GM21447 (cell line): ENCODE measurements around the gene YEATS4.

Experiments used
- ATAC-seq: cut with Tn5 transposase; IDR thresholded peaks from one replicate; pipeline ENCODE4 v1.9.1; 2021; ENCODE audit not compliant: unreplicated experiment

The YEATS4 gene

DNA sequence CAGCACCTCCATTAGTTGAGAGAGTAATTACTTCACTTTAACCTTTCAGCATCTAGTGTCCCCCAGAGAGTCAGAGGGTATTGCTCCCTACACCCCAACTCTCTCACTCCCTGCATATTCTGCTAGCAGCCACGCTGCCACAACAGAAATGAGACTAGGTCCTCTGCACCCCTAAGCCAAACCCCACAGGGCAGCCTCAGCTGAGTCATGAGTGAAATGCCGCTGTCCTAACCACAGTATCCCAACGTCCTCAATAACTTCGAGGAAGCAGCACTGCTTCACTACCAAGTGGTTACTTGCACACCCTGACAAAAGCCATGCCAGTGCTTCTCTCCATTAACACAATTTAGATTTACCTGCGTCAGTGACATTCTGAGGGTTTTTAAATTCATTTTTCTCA lies 18.2 kb upstream of the YEATS4 start:
- ATAC-seq, result no peak

DNA sequence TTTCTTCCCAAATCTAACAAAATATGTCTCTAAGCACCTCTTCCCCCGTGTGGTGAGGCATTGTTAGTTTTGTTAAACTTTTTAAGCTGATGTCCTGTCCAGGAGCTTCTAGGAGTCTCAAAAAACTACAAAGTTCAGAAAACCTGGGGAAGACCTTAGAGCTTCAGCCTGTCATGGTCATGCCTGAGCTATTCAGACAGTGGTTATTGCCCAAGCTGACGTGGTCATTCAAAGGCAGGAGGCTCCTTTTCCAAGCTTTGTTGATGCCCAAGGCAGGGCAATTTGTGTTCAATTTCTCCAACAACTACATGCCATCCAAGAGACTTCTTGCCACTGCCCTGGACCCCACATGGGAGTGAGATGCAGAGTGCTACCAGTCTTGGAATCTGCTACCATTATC lies 17.1 kb upstream of the YEATS4 start:
- no peak for ATAC-seq

DNA sequence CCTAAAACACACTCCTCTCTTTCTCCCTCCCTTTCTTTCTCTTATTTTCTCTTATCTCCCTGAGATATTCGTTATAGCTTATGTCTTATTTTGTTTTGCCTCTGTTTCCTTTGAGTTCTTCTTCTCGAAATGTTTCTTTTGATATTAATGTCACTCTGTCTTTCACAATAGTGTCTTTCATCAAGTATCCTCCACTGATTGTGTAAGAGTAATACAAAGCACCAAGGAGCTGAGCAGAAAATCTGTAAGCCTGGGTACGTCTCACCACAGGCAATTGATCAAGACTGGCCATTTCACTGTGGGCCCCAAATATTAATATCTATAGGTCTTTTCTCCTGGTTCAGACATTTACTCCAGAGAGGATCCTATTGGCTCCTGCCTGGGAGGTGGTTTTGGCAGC lies 16.2 kb upstream of the YEATS4 start:
- ATAC-seq, result no peak

DNA sequence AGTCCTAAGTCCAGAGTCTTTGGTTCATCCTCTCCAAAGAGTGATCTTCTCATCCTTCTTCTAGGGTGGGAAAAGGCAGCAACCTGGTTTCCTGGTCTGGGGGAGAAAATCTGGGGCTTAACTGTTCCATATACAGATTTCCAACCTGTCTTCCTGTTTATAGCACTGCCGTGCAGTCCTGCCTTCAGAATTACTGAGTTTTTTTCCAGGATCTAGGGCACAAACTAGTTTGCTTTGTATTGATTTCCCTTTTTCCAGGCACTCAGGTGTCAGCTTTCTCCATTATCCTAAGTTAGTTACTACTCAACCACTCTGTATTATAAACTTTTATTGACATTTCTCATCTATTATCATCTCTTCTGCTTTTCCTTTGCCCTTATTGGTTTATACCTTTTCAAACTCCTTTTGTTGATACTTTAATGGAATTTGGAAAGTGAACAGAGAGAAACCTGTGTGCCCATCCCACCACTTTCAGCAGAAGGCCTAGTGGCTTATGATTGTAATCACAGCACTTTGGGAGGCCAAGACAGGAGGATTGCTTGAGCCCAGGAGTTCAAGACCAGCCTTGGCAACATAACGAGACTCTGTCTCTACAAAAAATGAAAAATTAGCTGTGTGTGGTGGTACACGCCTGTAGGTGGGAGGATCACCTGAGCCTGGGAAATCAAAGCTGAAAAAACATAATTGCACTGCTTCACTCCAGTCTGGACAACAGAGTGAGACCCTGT lies 15.5 kb upstream of the YEATS4 start:
- ATAC-seq, result no peak

- ATAC-seq, result no peak
These were observed 14.5 kb upstream of the YEATS4 start for GRCh38 chr12:69345077-69345476.

DNA sequence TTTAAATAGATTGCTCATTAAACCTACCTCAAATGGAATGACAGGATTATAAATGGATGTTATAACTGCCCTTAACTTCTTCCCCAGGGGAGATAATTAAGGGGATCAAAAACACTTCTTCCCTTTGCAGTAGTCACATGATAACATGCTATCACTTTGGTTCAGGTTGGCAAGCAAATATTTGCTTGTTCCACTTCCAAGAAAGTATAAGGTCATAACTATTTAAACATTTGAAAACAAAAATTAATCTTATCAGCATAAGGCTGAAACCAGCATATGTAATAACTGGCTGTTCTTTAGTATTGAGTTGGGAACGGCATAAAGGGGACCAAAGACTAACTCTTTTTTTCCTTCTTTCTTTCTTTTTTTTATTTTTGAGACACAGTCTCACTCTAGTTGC lies 13.8 kb upstream of the YEATS4 start:
- ATAC-seq, result no peak

GRCh38 chr12:69348162-69348938 lies 11.2 kb upstream of the YEATS4 start, which contains the start of gene LYZ:
LYZ (plus strand) TSS chr12:69348381; CDS start chr12:69348409, 28 bp downstream.
- ATAC-seq, result no peak

DNA sequence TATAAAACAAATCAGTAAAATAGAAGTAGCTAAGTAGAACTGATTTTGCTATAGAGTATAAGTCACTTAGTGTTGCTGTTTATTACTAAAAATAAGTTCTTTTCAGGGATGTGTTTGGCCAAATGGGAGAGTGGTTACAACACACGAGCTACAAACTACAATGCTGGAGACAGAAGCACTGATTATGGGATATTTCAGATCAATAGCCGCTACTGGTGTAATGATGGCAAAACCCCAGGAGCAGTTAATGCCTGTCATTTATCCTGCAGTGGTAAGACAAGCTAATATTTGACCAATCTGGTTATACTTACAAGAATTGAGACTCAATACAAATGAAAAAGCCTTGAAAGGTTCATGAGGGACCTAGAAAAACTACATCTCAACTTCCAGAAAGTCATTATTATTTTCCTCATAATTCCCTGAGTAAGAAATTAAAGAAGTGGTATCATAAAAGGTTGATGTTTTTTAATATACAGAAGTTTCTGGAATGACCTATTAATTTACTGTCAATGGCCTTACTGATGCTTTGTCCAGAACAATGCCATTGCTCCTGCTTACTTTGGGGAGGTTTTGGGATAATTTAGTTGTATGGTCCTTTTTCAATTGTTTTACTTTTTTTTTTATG lies 9.4 kb upstream of the YEATS4 start:
- no peak for ATAC-seq

DNA sequence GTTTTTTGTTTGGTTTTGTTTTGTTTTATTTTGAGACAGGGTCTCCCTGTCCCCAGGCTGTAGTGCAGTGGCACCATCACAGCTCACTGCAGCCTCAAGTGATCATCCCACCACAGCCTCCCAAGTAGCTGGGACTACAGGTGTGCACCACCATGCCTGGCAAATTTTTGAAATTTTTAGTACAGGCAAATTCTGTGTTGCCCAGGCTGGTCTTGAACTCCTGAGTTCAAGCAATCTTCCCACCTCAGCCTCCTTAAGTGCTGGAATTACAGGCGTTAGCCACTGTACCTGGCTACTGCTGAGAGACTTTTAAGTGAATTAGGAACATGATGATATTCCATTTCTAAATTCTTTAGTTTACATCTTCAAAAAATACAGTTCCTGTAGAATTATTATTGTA lies 8.8 kb upstream of the YEATS4 start:
- no peak for ATAC-seq

GRCh38 chr12:69351462-69352236 lies 7.9 kb upstream of the YEATS4 start:
- no peak for ATAC-seq

DNA sequence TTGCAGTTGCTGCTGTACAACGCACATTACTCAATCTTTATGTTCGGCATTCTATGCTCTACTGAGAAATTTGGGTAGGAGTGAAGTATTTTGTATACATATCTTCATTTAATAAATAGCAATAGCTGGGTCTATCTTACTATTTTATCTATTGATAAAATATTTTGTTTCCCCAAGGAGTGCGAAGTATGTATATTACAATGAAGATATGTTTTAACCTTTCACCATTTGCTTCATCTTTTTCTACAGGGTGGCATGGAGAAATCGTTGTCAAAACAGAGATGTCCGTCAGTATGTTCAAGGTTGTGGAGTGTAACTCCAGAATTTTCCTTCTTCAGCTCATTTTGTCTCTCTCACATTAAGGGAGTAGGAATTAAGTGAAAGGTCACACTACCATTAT lies 6.6 kb upstream of the YEATS4 start:
- no peak for ATAC-seq

- ATAC-seq, result no peak
These were observed 5.4 kb upstream of the YEATS4 start for GRCh38 chr12:69354172-69354555.

- no peak for ATAC-seq
These were observed 4.9 kb upstream of the YEATS4 start for GRCh38 chr12:69354556-69355187.

DNA sequence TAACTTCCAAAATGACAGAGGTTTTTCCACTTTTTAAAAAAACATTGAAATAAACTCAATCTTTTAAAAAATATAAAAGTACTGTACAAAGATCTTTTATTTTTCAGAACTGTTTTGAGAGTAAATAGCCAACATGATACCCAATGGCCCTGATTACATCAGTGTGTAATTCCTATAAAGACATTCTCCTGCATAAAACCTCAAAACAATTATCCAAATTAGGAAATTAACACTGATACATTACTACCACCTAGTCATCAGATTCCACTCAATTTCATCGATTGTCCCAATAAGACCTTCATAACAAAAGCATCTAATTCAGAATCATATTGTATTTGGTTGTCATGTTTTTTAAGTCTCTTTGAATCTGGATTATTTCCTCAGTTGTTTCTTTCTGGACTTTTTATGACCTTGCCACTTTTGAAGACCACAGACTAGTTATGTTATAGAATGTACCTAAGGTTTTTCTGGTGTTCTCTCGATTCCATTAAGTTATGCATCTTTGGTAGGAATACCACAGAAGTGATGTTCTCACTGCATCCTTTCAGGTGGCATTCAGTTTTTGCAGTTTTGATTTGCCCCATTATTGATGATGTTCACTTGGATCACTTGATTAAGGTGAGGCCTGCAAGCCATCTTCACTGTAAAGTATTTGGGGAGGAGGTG lies 4.0 kb upstream of the YEATS4 start:
- no peak for ATAC-seq

DNA sequence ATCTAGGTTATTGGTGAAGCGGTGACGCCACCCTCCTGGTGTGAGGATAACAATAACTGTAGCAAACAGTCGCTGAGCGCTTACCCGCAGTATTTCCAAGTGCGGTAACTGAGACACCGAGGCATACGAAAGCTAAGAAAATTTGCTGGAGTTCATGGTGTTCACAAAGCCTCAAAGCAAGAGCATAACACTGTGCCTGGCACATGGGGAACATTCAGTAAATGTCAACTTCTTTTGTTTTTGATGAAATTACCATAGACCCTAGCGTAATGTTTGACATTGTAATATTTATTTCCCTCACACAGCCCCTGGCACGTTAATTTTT lies 767 bp downstream of the YEATS4 start:
- no peak for ATAC-seq

DNA sequence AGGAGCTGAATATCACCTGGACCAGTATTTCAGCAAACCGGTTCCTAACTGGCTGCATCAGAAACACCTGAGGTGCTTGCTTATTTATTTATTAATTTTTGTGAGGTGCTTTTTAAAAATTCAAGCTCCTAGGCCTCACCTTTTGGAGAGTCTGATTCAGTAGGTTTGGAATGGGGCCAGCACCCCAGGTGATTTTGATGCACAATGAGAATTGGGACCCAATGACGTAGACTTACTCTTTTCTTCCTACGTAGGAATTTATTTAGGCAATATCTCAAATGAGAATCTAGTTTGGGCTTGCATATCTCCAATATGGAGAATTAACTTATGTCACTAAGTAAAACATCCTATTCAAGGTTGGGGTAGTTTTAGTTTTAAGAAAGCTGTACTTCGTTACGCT lies 7.3 kb downstream of the YEATS4 start:
- no peak for ATAC-seq

GRCh38 chr12:69368171-69368570 lies 8.6 kb downstream of the YEATS4 start:
- ATAC-seq, result no peak

- no peak for ATAC-seq
These were observed 23.5 kb downstream of the YEATS4 start for GRCh38 chr12:69383074-69383473.

DNA sequence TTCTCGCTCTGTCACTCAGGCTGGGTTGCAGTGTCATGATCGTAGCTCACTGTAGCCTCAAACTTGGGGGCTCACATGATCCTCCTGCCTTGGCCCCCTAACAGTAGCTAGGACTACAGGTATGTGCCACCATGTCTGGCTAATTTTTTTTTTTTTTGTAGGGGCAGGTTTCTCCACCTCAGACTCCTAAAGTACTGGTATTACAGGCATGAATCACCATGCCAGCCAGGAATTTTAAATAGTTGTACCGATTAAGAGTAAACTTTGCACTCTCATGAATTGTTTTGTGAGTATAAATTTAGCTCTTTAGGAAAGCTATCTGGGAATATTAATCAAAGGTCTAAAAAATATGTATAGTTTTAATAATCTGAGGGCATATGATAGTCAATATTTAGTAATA lies 25.5 kb downstream of the YEATS4 start:
- no peak for ATAC-seq

DNA sequence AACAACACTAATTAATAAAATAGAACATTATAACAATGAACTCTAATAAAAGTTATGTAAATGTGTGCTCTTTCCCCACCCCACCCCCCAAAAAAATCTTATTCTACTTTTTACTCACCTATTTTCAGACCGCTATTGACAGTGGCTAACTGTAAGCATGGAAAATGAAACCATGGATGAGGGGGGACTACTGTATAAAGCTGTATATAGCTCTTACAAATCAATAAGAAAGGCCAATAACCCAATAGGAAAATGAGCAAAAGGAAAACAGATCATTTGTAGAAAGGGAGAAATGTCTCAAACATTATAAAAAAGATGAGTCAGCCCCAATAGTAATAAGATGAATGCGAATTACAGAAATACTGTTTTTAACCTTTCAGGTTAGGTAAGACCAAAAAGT lies 27.4 kb downstream of the YEATS4 start:
- no peak for ATAC-seq

- no peak for ATAC-seq
These were observed 28.8 kb downstream of the YEATS4 start for GRCh38 chr12:69388371-69388770.
